ENCODE results near the gene PHF24.
"Not testable (repeated sequence)": the region's sequence is repeated elsewhere in the genome, so short reads cannot be mapped to it uniquely, and the experiment has no call there.

Gene PHF24

GRCh38 chr9:34998266-34998665 lies 40.2 kb downstream of the PHF24 start:
- no peak for DNase-seq

GRCh38 chr9:34999576-34999975 lies 41.5 kb downstream of the PHF24 start:
- DNase-seq, result no peak

- no peak for DNase-seq
Measured at GRCh38 chr9:35000535-35001284, 42.6 kb downstream of the PHF24 start.

DNA sequence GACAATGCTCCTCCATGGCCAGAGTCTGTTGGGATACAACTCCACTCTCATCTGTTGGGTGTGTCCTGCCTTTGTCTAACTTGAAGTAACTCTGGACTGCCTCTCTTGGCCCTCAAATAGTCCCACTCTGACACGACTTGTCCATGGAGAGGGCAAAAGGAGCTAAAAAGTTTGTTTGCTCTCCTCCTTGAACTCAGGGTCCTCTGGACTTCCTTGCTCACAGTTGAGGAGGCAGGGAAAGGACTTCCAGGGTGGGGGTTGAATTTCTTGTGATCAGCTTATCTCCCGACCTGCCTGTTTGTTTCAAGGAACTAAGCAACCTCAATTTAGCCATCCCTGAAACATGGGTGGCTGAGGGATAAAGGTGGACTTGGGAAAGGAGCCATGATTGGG lies 43.2 kb downstream of the PHF24 start:
- DNase-seq, result no peak

DNA sequence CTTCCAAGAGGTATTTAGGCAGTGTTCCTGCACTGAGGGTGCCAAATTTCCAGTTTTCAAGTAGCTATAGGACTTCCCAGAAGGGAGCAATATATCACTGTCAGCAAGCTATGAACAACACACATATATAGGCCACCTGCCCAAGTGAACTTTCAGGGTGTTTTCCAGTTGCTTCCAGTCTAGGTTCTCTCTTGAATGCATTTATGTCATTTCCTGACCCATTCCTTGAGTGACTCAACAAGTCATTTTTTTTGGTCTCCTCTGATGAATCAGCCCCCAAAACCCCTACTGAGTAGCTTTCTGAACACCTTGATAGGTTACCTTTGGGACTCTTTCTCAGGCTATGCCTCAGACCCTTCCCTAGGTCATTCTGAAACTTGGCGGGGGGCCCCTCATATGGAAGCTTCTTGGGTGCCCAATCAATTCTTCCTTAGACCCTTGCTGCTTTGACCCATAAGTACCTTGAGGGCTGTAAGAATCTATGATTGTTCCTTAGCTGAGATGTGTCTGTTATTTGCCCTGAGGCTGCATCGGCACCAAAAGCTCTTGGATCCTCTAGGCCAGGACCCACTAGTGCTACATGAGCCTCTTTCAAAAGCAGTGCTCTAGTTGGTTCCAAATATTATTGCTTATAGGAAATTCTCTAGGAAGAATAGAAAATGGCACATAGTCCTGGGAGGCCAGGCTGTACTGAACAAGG lies 43.9 kb downstream of the PHF24 start:
- DNase-seq, result no peak

DNA sequence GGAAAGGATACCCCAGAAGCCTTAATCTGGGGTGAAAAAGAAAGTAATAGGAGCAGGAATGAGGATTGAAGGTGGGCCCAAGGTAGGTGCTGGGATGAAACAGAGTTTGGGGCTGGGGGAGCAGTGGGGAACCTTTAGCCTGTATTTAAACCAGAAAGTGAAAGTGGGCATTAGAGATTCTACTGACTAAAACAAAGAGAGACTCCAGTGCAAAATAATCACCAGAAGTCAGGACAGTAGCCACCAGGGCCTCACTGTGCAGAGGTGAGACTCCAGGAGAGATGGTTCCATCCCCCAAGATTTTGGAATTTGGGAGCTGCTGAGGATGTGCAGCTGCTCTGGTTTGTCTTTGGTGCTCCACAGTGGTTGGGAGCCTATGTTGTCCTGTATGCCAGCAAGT lies 44.5 kb downstream of the PHF24 start:
- DNase-seq, result no peak

- DNase-seq, result not testable (repeated sequence)
Measured at GRCh38 chr9:35004299-35004698, 46.2 kb downstream of the PHF24 start.

DNA sequence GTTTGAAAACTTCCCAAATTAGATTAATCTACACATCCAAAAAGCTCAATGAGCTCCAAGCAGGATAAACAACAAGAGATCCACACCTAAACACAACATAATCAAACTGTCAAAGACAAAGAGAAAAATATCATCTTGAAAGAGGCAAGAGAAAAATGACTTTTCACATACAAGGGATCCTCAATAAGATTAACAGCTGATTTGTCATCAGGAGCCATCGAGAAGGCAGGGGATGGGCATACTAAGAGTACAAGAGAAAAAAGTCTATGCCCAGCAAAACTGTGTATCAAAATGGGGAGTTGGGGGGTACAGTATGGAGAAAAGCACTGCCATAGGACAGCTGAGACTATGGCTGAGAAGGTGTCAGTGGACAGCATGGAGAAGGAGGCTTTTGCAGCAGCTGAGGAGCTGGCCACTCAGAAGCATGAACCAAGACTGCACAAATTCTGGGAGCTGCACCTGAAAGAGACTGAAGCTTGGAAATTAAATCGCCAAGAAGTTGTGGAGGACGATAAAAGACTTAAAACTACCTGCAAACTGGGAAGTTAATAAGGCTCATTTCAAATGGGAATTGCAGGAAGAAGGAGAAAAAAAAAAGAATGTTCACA lies 52.4 kb downstream of the PHF24 start:
- DNase-seq, result no peak

- DNase-seq, result no peak
Measured at GRCh38 chr9:35014517-35014916, 56.4 kb downstream of the PHF24 start.

GRCh38 chr9:35023443-35023842 lies 65.4 kb downstream of the PHF24 start:
- not testable (repeated sequence) for DNase-seq

- no peak for DNase-seq
Measured at GRCh38 chr9:35026671-35027070, 68.6 kb downstream of the PHF24 start.

DNA sequence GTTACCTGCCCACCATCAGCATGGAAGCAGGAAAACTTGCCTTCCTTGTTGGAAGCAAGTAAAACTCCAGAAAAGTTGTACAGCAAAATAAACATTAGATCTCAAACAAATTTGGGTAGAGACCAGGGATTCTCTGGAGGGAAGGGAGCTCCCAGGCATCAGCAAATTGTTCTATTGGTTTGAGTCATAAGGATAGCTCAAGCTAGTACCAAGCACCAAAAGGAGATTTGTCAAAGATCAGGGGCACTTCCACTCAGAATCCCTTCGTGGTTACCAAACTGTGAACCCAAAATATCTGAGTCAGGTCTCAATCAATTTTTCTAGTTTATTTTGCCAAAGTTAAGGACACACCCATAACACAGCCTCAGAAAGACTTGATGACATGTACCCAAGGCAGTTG lies 69.3 kb downstream of the PHF24 start:
- no peak for DNase-seq

- DNase-seq, result no peak
Measured at GRCh38 chr9:35027860-35028259, 69.8 kb downstream of the PHF24 start.

- DNase-seq, result no peak
Measured at GRCh38 chr9:35028341-35028740, 70.3 kb downstream of the PHF24 start.

- DNase-seq, result no peak
Measured at GRCh38 chr9:35029241-35029640, 71.2 kb downstream of the PHF24 start.

- DNase-seq, result no peak
Measured at GRCh38 chr9:35029852-35030251, 71.8 kb downstream of the PHF24 start.
